Activated CD4-positive, alpha-beta T cell treated with anti-CD3 and anti-CD28 coated beads, Interleukin-2, amount 10 ng/mL, durations not matched to agents 7 days and 5 days (primary cell): ENCODE results near the gene EPS8L3. TPM values are rescaled to one million over a fixed set of nuclear protein-coding genes. Genes with fewer than 3 reads are reported as not detected.
"Not testable (repeated sequence)": the region's sequence is repeated elsewhere in the genome, so short reads cannot be mapped to it uniquely, and the experiment has no call there.

Experiments used
- CTCF ChIA-PET: fragments of 350-600 bp; sonication (Branson Sonifier 250); formaldehyde crosslinking; loops from one replicate; lab custom pipeline; 2021; ENCODE audit warnings: antibody characterized with exemption; lab: Charles Lee
- POLR2A ChIA-PET: fragments of 350-600 bp; sonication (Branson Sonifier 250); formaldehyde crosslinking; loops from one replicate; lab custom pipeline; 2021; ENCODE audit warnings: antibody characterized with exemption; lab: Charles Lee
- DNase-seq: peaks from one replicate; pipeline ENCODE4 v3.0.0-alpha.2; 2020
- H3K27ac Mint-ChIP-seq: one replicate; pipeline ENCODE4 v1.8.0; 2021; ENCODE audit warnings: mild to moderate bottlenecking, moderate library complexity, mixed read lengths
- H3K27me3 Mint-ChIP-seq: one replicate; pipeline ENCODE4 v1.8.0; 2021; ENCODE audit warnings: mixed read lengths
- H3K36me3 Mint-ChIP-seq: one replicate; pipeline ENCODE4 v1.8.0; 2021; ENCODE audit warnings: low read depth, mixed read lengths
- H3K4me1 Mint-ChIP-seq: one replicate; pipeline ENCODE4 v1.8.0; 2021; ENCODE audit warnings: mixed read lengths
- H3K4me3 Mint-ChIP-seq: one replicate; pipeline ENCODE4 v1.8.0; 2021; ENCODE audit warnings: mild to moderate bottlenecking, moderate library complexity, mixed read lengths
- H3K9me3 Mint-ChIP-seq: one replicate; pipeline ENCODE4 v1.8.0; 2021; ENCODE audit warnings: mixed read lengths
- total RNA-seq, 2 experiments: library from RNA; stranded (reverse); gene quantifications; one replicate each; pipeline ENCODE4 v1.2.3, GENCODE V29; 2021

Gene EPS8L3
- total RNA-seq, 2 experiments from 2014 or later, result not detected

GRCh38 chr1:109756848-109757521 lies 6.7 kb downstream of the EPS8L3 start:
- H3K4me3 Mint-ChIP-seq, result no peak overlapping the region
- ChIA-PET CTCF (interaction anchor here (0.6 to 1.5 kb wide), 2 partner anchors 8 to 531 kb away, joined by 3 read pairs; no protein-coding TSS in a partner anchor), POLR2A (no interaction called here)
- no peak for DNase-seq
- H3K9me3 Mint-ChIP-seq, result no peaks in the 10 kb centered on the region
- no peaks in the 10 kb centered on the region for H3K4me1 Mint-ChIP-seq
- peaks cover 6% of the 10 kb centered on the region for H3K27me3 Mint-ChIP-seq
- H3K27ac Mint-ChIP-seq, result peak overlapping the region; percentile 69
- H3K36me3 Mint-ChIP-seq, result no peaks in the 10 kb centered on the region

GRCh38 chr1:109756325-109756724 lies 7.4 kb downstream of the EPS8L3 start:
- CTCF ChIA-PET, result interaction anchor here (1.3 to 1.5 kb wide), 2 partner anchors 9 to 21 kb away, joined by 3 to 4 read pairs; no protein-coding TSS in a partner anchor
- POLR2A ChIA-PET, DNase-seq, H3K36me3 Mint-ChIP-seq, H3K4me3 Mint-ChIP-seq, H3K4me1 Mint-ChIP-seq, H3K27me3 Mint-ChIP-seq, H3K9me3 Mint-ChIP-seq, H3K27ac Mint-ChIP-seq: not testable (repeated sequence)

GRCh38 chr1:109754738-109755137 lies 9.0 kb downstream of the EPS8L3 start:
- no peaks in the 10 kb centered on the region for H3K9me3 Mint-ChIP-seq
- no peak overlapping the region for H3K4me3 Mint-ChIP-seq
- ChIA-PET CTCF (interaction anchor here (1.2 to 2.2 kb wide), 5 partner anchors 22 to 230 kb away, joined by 3 to 7 read pairs (median 5); partner anchors contain the start of gene AHCYL1), POLR2A (no interaction called here)
- peaks cover 6% of the 10 kb centered on the region for H3K27me3 Mint-ChIP-seq
- H3K4me1 Mint-ChIP-seq, result no peaks in the 10 kb centered on the region
- no peaks in the 10 kb centered on the region for H3K36me3 Mint-ChIP-seq
- no peak overlapping the region for H3K27ac Mint-ChIP-seq
- DNase-seq, result no peak

- Mint-ChIP-seq H3K36me3 (no peaks in the 10 kb centered on the region), H3K27me3 (peaks cover 14% of the 10 kb centered on the region), H3K4me3 (no peak overlapping the region), H3K4me1 (no peaks in the 10 kb centered on the region), H3K9me3 (no peaks in the 10 kb centered on the region), H3K27ac (no peak overlapping the region)
- no peak for DNase-seq
- CTCF ChIA-PET, result interaction anchor here (0.8 to 1.8 kb wide), 4 partner anchors 10 to 233 kb away, joined by 3 to 5 read pairs (median 3); partner anchors contain the start of gene AHCYL1
- POLR2A ChIA-PET, result no interaction called here
Observed at GRCh38 chr1:109751531-109752260, 12.0 kb downstream of the EPS8L3 start.

- DNase-seq, result no peak
- Mint-ChIP-seq H3K4me1 (no peaks in the 10 kb centered on the region), H3K36me3 (no peaks in the 10 kb centered on the region), H3K27me3 (peaks cover 16% of the 10 kb centered on the region), H3K27ac (no peak overlapping the region), H3K4me3 (no peak overlapping the region), H3K9me3 (no peaks in the 10 kb centered on the region)
- POLR2A ChIA-PET, result no interaction called here
- CTCF ChIA-PET, result interaction anchor here (0.8 to 1.8 kb wide), 4 partner anchors 9 to 234 kb away, joined by 3 to 5 read pairs (median 3); partner anchors contain the start of gene AHCYL1
Observed at GRCh38 chr1:109750920-109751319, 12.8 kb downstream of the EPS8L3 start.

GRCh38 chr1:109750241-109750882 lies 13.4 kb downstream of the EPS8L3 start:
- Mint-ChIP-seq H3K27me3 (peaks cover 16% of the 10 kb centered on the region), H3K27ac (no peak overlapping the region), H3K4me3 (no peak overlapping the region), H3K4me1 (no peaks in the 10 kb centered on the region), H3K36me3 (no peaks in the 10 kb centered on the region), H3K9me3 (no peaks in the 10 kb centered on the region)
- ChIA-PET POLR2A (interaction anchor here (0.6 kb wide), 1 partner anchor 144 kb away, joined by 3 read pairs; no protein-coding TSS in a partner anchor), CTCF (interaction anchor here (0.8 to 1.8 kb wide), 9 partner anchors 8 to 234 kb away, joined by 3 to 10 read pairs (median 4); partner anchors contain the start of gene AHCYL1)
- no peak for DNase-seq

DNA sequence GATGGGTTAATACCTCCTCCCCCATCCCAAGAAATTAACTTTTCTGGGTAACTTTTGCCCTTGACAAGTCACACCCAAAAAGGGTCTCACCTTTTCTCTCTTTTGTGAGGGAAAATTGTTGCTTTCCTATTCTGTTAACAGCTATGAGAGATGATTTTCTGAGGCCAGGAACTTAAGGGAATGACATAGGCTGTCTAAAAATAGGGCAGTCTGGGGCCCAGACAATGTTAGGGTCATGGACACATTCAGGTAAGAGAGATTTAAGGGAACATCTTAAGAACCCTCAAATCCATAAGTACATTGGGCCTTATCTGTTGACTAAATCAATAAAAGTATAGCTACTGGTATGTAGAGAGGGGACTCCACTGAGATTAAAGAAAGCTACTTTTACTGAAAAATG lies 14.5 kb downstream of the EPS8L3 start:
- ChIA-PET CTCF (interaction anchor here (0.8 to 1.8 kb wide), 9 partner anchors 9 to 235 kb away, joined by 3 to 10 read pairs (median 3); partner anchors contain the start of gene AHCYL1), POLR2A (no interaction called here)
- no peak overlapping the region for H3K27ac Mint-ChIP-seq
- no peaks in the 10 kb centered on the region for H3K36me3 Mint-ChIP-seq
- no peak for DNase-seq
- H3K4me1 Mint-ChIP-seq, result no peaks in the 10 kb centered on the region
- H3K27me3 Mint-ChIP-seq, result peaks cover 22% of the 10 kb centered on the region
- no peak overlapping the region for H3K4me3 Mint-ChIP-seq
- no peaks in the 10 kb centered on the region for H3K9me3 Mint-ChIP-seq

- H3K4me3 Mint-ChIP-seq, POLR2A ChIA-PET, H3K36me3 Mint-ChIP-seq, H3K27ac Mint-ChIP-seq, H3K9me3 Mint-ChIP-seq, H3K4me1 Mint-ChIP-seq, DNase-seq: not testable (repeated sequence)
- CTCF ChIA-PET, result interaction anchor here (1.5 to 1.8 kb wide), 2 partner anchors 8 to 236 kb away, joined by 4 to 10 read pairs; partner anchors contain the start of gene AHCYL1
- H3K27me3 Mint-ChIP-seq, result peaks cover 17% of the 10 kb centered on the region
Observed at GRCh38 chr1:109748311-109748710, 15.4 kb downstream of the EPS8L3 start.

- CTCF ChIA-PET, result interaction anchor here (0.6 to 2.2 kb wide), 5 partner anchors 8 to 641 kb away, joined by 3 to 5 read pairs (median 5); partner anchors contain the start of gene AHCYL1
- Mint-ChIP-seq H3K27ac (peak within 1 kb of the TSS; percentile 76), H3K9me3 (no peaks in the 10 kb centered on the region), H3K4me1 (peaks cover 14% of the 10 kb centered on the region), H3K4me3 (peak within 1 kb of the TSS; percentile 80), H3K27me3 (peaks cover 21% of the 10 kb centered on the region), H3K36me3 (peaks cover 3% of the 10 kb centered on the region)
- DNase-seq, result no peak
- POLR2A ChIA-PET, result no interaction called here
Observed at GRCh38 chr1:109740615-109741373, 22.9 kb downstream of the EPS8L3 start, which contains the start of gene GSTM3. TSS of gene GSTM3 (minus strand) at chr1:109741038. CDS start at chr1:109740287, 751 bp downstream.

GRCh38 chr1:109739738-109740614 lies 23.7 kb downstream of the EPS8L3 start:
- ChIA-PET CTCF (interaction anchor here (1.1 to 2.2 kb wide), 6 partner anchors 9 to 244 kb away, joined by 3 to 5 read pairs (median 4); partner anchors contain the start of gene AHCYL1), POLR2A (no interaction called here)
- H3K27ac Mint-ChIP-seq, result peak overlapping the region; percentile 76
- H3K4me3 Mint-ChIP-seq, result peak overlapping the region; percentile 80
- H3K36me3 Mint-ChIP-seq, result peaks cover 3% of the 10 kb centered on the region
- H3K4me1 Mint-ChIP-seq, result peaks cover 14% of the 10 kb centered on the region
- H3K27me3 Mint-ChIP-seq, result peaks cover 17% of the 10 kb centered on the region
- DNase-seq, result peak; percentile 83
- H3K9me3 Mint-ChIP-seq, result no peaks in the 10 kb centered on the region
